SH-SY5Y (cell line): Measurements from ENCODE around the gene TSSC4.

Experiments used
- GATA2 ChIP-seq: IDR thresholded peaks from 2 replicates; pipeline ENCODE4 v1.6.1; 2011; ENCODE audit warnings: mild to moderate bottlenecking, low read depth, low read length
- GATA3 ChIP-seq: IDR thresholded peaks from 2 replicates; pipeline ENCODE4 v1.6.1; 2011; ENCODE audit warnings: low read depth, mild to moderate bottlenecking, low read length, moderate library complexity

GRCh38 chr11:2381494-2382128 is 18.9 kb upstream of the TSSC4 start:
- no peak for TF ChIP-seq GATA2
- no peak for TF ChIP-seq GATA3
